HCT116 (cell line): ENCODE measurements around the gene OR1J2. TPM values are rescaled to one million over a fixed set of nuclear protein-coding genes. Genes with fewer than 3 reads are reported as not detected.

Experiments used
- ATAC-seq: fragments of 200-7000 bp; cut with Tn5 transposase; 2 replicates; pipeline ENCODE4 v1.9.1; 2020; ENCODE audit warnings: mild to moderate bottlenecking, moderate library complexity
- BruUV-seq: library from RNA; stranded (reverse); fragments of 400-500 nt; replicated peaks from 2 replicates; lab custom pipeline; 2021; lab: Mats Ljungman, UMichigan
- CTCF ChIA-PET: fragments of 300-600 bp; sonication (Branson Sonifier 250); formaldehyde crosslinking; loops from one replicate; lab custom pipeline; 2021; ENCODE audit warnings: antibody characterized with exemption; lab: Charles Lee
- POLR2A ChIA-PET: fragments of 300-600, 350-600 bp; sonication (Branson Sonifier 250); formaldehyde crosslinking; loops from one replicate; lab custom pipeline; 2021; ENCODE audit warnings: antibody characterized with exemption; lab: Charles Lee
- RAD21 ChIA-PET, 2 experiments: fragments of 300-600 bp; sonication (Branson Sonifier 250); formaldehyde crosslinking; loops; one replicate each; lab custom pipeline; 2023; ENCODE audit warnings: low total read pairs in 2 of 2; ENCODE audit not compliant: uncharacterized antibody in 2 of 2, unreplicated experiment in 2 of 2, low non-redundant PET in 1 of 2; lab: Charles Lee
- DNase-seq: peaks from one replicate; pipeline ENCODE4 v3.0.0-alpha.2; 2010; ENCODE audit warnings: low read depth, low spot score
- H2AFZ ChIP-seq: fragments of 200-600 bp; shearing (Covaris generic), sonication (generic); 2 replicates; pipeline ENCODE4 v1.6.1; 2017; ENCODE audit warnings: low read depth, mixed run types, mixed read lengths, antibody characterized with exemption, low read length; ENCODE audit not compliant: poor library complexity, severe bottlenecking
- H3K27ac ChIP-seq: 2 replicates; pipeline ENCODE4 v1.5.1; 2012; ENCODE audit warnings: low read depth, low read length
- H3K27me3 ChIP-seq: fragments of 200-600 bp; sonication (generic); 2 replicates; pipeline ENCODE4 v1.6.1; 2016; ENCODE audit warnings: mixed run types, low read length, mixed read lengths; ENCODE audit not compliant: insufficient read depth
- H3K36me3 ChIP-seq, 2 experiments: fragments of 200-500 bp in 1 of 2; fragments of 200-600 bp in 1 of 2; sonication (Bioruptor generic) in 1 of 2; sonication (generic) in 1 of 2; 2 replicates each; pipeline versions ENCODE4 v1.5.1 to v1.6.1; 2014 to 2016; ENCODE audit warnings: low read length in 2 of 2, inconsistent platforms in 1 of 2, mixed read lengths in 1 of 2, mixed run types in 1 of 2; ENCODE audit not compliant: insufficient read depth in 2 of 2, control insufficient read depth in 1 of 2
- H3K4me1 ChIP-seq, 2 experiments: fragments of 200-600 bp in 1 of 2; sonication (generic) in 1 of 2; 2 replicates each; pipeline versions ENCODE4 v1.5.1 to v1.6.1; 2012 to 2017; ENCODE audit warnings: low read length in 2 of 2, inconsistent platforms in 1 of 2, mild to moderate bottlenecking in 1 of 2, mixed read lengths in 1 of 2, mixed run types in 1 of 2, moderate library complexity in 1 of 2; ENCODE audit not compliant: insufficient read depth in 2 of 2, control insufficient read depth in 1 of 2
- H3K4me2 ChIP-seq: fragments of 200-600 bp; sonication (generic); 2 replicates; pipeline ENCODE4 v1.6.1; 2017; ENCODE audit warnings: mixed run types, low read length, mixed read lengths
- H3K4me3 ChIP-seq, 2 experiments: fragments of 200-600 bp in 1 of 2; sonication (generic) in 1 of 2; replicated peaks in 1 of 2; 2 replicates each; pipeline ENCODE4 v1.5.1; 2011 to 2016; ENCODE audit warnings: low read length in 2 of 2, control low read depth in 1 of 2, low read depth in 1 of 2, mild to moderate bottlenecking in 1 of 2, mixed read lengths in 1 of 2, mixed run types in 1 of 2
- H3K79me2 ChIP-seq: fragments of 200-600 bp; sonication (generic); 2 replicates; pipeline ENCODE4 v1.6.1; 2017; ENCODE audit warnings: mild to moderate bottlenecking, mixed run types, low read length, moderate library complexity, mixed read lengths; ENCODE audit not compliant: insufficient read depth
- H3K9ac ChIP-seq: fragments of 200-600 bp; sonication (generic); 2 replicates; pipeline ENCODE4 v1.6.1; 2016; ENCODE audit warnings: low read length, mixed read lengths
- H3K9me2 ChIP-seq: fragments of 200-600 bp; sonication (generic), shearing (Covaris generic); 2 replicates; pipeline ENCODE4 v1.6.1; 2017; ENCODE audit warnings: mixed run types, mild to moderate bottlenecking, moderate library complexity; ENCODE audit not compliant: insufficient read depth
- H3K9me3 ChIP-seq, 2 experiments: fragments of 200-500 bp in 1 of 2; fragments of 200-600 bp in 1 of 2; sonication (Bioruptor generic) in 1 of 2; sonication (generic) in 1 of 2; 2 replicates each; pipeline ENCODE4 v1.6.1; 2014 to 2017; ENCODE audit warnings: low read length in 2 of 2, mixed read lengths in 2 of 2, inconsistent platforms in 1 of 2, low read depth in 1 of 2, mild to moderate bottlenecking in 1 of 2, mixed run types in 1 of 2, moderate library complexity in 1 of 2; ENCODE audit not compliant: control insufficient read depth in 1 of 2, insufficient read depth in 1 of 2
- H4K20me1 ChIP-seq: fragments of 200-600 bp; sonication (generic), shearing (Covaris generic); 2 replicates; pipeline ENCODE4 v1.6.1; 2017; ENCODE audit warnings: mixed run types, mild to moderate bottlenecking, moderate library complexity; ENCODE audit not compliant: insufficient read depth
- ATF3 ChIP-seq: IDR thresholded peaks from 2 replicates; pipeline ENCODE4 v1.6.1; 2012
- CBX3 ChIP-seq: IDR thresholded peaks from 2 replicates; pipeline ENCODE4 v1.6.1; 2012; ENCODE audit warnings: low read depth
- CTCF ChIP-seq, 3 experiments: fragments of 200-600 bp in 1 of 3; sonication (generic) in 1 of 3; IDR thresholded peaks in 2 of 3; conservative IDR thresholded peaks in 1 of 3; 2 replicates each; pipeline ENCODE4 v1.5.1; 2012 to 2017; ENCODE audit warnings: low read depth in 2 of 3, low read length in 2 of 3, antibody characterized with exemption in 1 of 3, borderline replicate concordance in 1 of 3, control low read depth in 1 of 3, mild to moderate bottlenecking in 1 of 3, mixed read lengths in 1 of 3, mixed run types in 1 of 3, moderate library complexity in 1 of 3; ENCODE audit not compliant: insufficient read depth in 1 of 3
- MAX ChIP-seq: IDR thresholded peaks from 2 replicates; pipeline ENCODE4 v1.6.1; 2012
- RAD21 ChIP-seq: IDR thresholded peaks from 2 replicates; pipeline ENCODE4 v1.6.1; 2012; ENCODE audit warnings: low read depth, mild to moderate bottlenecking
- REST ChIP-seq: IDR thresholded peaks from 2 replicates; pipeline ENCODE4 v1.6.1; 2012; ENCODE audit warnings: low read depth
- SRF ChIP-seq: IDR thresholded peaks from 2 replicates; pipeline ENCODE4 v1.6.1; 2012; ENCODE audit warnings: low read depth
- ZNF274 ChIP-seq: fragments of 200-500 bp; sonication (Bioruptor generic); IDR thresholded peaks from 2 replicates; pipeline ENCODE4 v1.6.1; 2014; ENCODE audit warnings: mild to moderate bottlenecking, low read depth, low read length, inconsistent platforms
- intact Hi-C: fragments of 100-400 bp; cut with micrococcal nuclease; formaldehyde crosslinking; loops from 2 replicates; pipeline ENCODE4 v1.10.0; 2022
- total RNA-seq: library from RNA; stranded (reverse); gene quantifications from one replicate; pipeline ENCODE4 v1.2.1, GENCODE V29; 2021; ENCODE audit not compliant: unreplicated experiment

Gene OR1J2
- total RNA-seq, 1 experiment from 2014 or later: not detected

- TF ChIP-seq CBX3 (no peak), ZNF274 (no peak)
- TF ChIP-seq, all 23 proteins: peak for 0
- Histone ChIP-seq H3K9ac (no peak overlapping the region), H3K27me3 (0 out of 2 replicates have a peak, but pooled peaks cover 8% of the 10 kb centered on the region), H4K20me1 (no peaks in the 10 kb centered on the region), H2AFZ (no peak overlapping the region), H3K9me2 (no peaks in the 10 kb centered on the region), H3K4me3 (no peak overlapping the region), H3K27ac (no peak overlapping the region), H3K4me2 (no peak overlapping the region), H3K36me3 (no peaks in the 10 kb centered on the region), H3K9me3 (no peaks in the 10 kb centered on the region), H3K79me2 (no peaks in the 10 kb centered on the region), H3K4me1 (no peaks in the 10 kb centered on the region)
- BruUV-seq: no TSS peak
- POLR2A ChIA-PET: no interaction called here
- intact Hi-C loops: no loop called here
- RAD21 ChIA-PET: no interaction called here
- DNase-seq (no peak), ATAC-seq (no peak)
- CTCF ChIA-PET: interaction anchor here (0.8 to 2.0 kb wide), 2 partner anchors 20 to 25 kb away, joined by 3 to 12 read pairs; no protein-coding TSS in a partner anchor
Observed at GRCh38 chr9:122479062-122479461, 31.5 kb upstream of the OR1J2 start.

GRCh38 chr9:122498883-122499288 is 11.7 kb upstream of the OR1J2 start:
- Histone ChIP-seq H3K36me3 (no peaks in the 10 kb centered on the region), H3K4me2 (no peak overlapping the region), H3K9me3 (no peaks in the 10 kb centered on the region), H3K4me1 (no peaks in the 10 kb centered on the region), H3K79me2 (no peaks in the 10 kb centered on the region), H3K27me3 (peaks cover 40% of the 10 kb centered on the region), H3K27ac (no peak overlapping the region), H3K9ac (no peak overlapping the region), H4K20me1 (no peaks in the 10 kb centered on the region), H2AFZ (no peak overlapping the region), H3K4me3 (no peak overlapping the region), H3K9me2 (no peaks in the 10 kb centered on the region)
- intact Hi-C loops: no loop called here
- peak; percentile 94 for ATAC-seq
- ChIA-PET RAD21 (interaction anchor here in 1 of 2 experiments (0.5 to 0.6 kb wide), 2 partner anchors 98 to 765 kb away, joined by 3 read pairs; no protein-coding TSS in a partner anchor), CTCF (interaction anchor here (0.9 to 1.9 kb wide), 18 partner anchors 9 to 314 kb away, joined by 3 to 12 read pairs (median 5); partner anchors contain the start of gene OR1N2), POLR2A (no interaction called here)
- DNase-seq: peak; percentile 29
- no TSS peak for BruUV-seq
- no peak for TF ChIP-seq ATF3
- TF ChIP-seq MAX: peak; percentile 26; the same call in 1 of the 2 replicates
- TF ChIP-seq REST: no peak
- no peak for TF ChIP-seq SRF
- TF ChIP-seq CTCF (IDR thresholded peaks at IDR 0.05 in 2 of 3, conservative IDR thresholded peaks at IDR 0.05 in 1 of 3; ENCODE audit: borderline replicate concordance in 1 of 3, insufficient read depth in 1 of 3, low read depth in 2 of 3, low read length in 2 of 3): peak; percentile 44 to 85 (median 83); a peak in 5 of 6 replicates
- no peak for TF ChIP-seq ZNF274
- TF ChIP-seq RAD21: peak; percentile 60
